GM06990 (cell line): ENCODE results near the gene GTF3C1.

Experiments
- DNase-seq: peaks from one replicate; pipeline ENCODE4 v3.0.0-alpha.2; 2011; ENCODE audit not compliant: insufficient read length; ENCODE audit errors: extremely low read depth
- H3K27me3 ChIP-seq: replicated peaks from 2 replicates; pipeline ENCODE4 v1.6.0; 2011; ENCODE audit warnings: low read length; ENCODE audit not compliant: control insufficient read depth, insufficient read depth
- H3K36me3 ChIP-seq: 2 replicates; pipeline ENCODE4 v1.5.1; 2011; ENCODE audit warnings: low read length; ENCODE audit not compliant: control insufficient read depth, insufficient read depth
- H3K4me3 ChIP-seq: replicated peaks from 2 replicates; pipeline ENCODE4 v1.5.1; 2011; ENCODE audit warnings: low read depth, mild to moderate bottlenecking, control low read depth, low read length
- CTCF ChIP-seq: IDR thresholded peaks from 2 replicates; pipeline ENCODE4 v1.5.1; 2011; ENCODE audit warnings: low read length, control low read depth, mild to moderate bottlenecking, inconsistent platforms; ENCODE audit not compliant: insufficient read depth, poor library complexity, severe bottlenecking

The GTF3C1 gene

GRCh38 chr16:27558932-27559331, 9.2 kb upstream of the GTF3C1 start:
- no peak overlapping the region for H3K4me3 ChIP-seq
- DNase-seq = no peak
- no peak for TF ChIP-seq CTCF
- H3K27me3 ChIP-seq = no peaks in the 10 kb centered on the region
- no peaks in the 10 kb centered on the region for H3K36me3 ChIP-seq

GRCh38 chr16:27558434-27558833, 8.7 kb upstream of the GTF3C1 start:
- Histone ChIP-seq H3K27me3 (no peaks in the 10 kb centered on the region), H3K4me3 (no peak overlapping the region), H3K36me3 (no peaks in the 10 kb centered on the region)
- no peak for DNase-seq
- no peak for TF ChIP-seq CTCF

- H3K36me3 ChIP-seq = no peaks in the 10 kb centered on the region
- DNase-seq = no peak
- H3K27me3 ChIP-seq = no peaks in the 10 kb centered on the region
- no peak for TF ChIP-seq CTCF
- no peak overlapping the region for H3K4me3 ChIP-seq
Observed at GRCh38 chr16:27556471-27556870, 6.8 kb upstream of the GTF3C1 start.

- H3K36me3 ChIP-seq = no peaks in the 10 kb centered on the region
- peak overlapping the region; percentile 85; the same call in 1 of the 2 replicates for H3K4me3 ChIP-seq
- DNase-seq = no peak
- no peaks in the 10 kb centered on the region for H3K27me3 ChIP-seq
- no peak for TF ChIP-seq CTCF
Observed at GRCh38 chr16:27551036-27551435, 1.3 kb upstream of the GTF3C1 start.

- peaks cover 1% of the 10 kb centered on the region; the same call in 1 of the 2 replicates for H3K36me3 ChIP-seq
- H3K4me3 ChIP-seq = peak overlapping the region; percentile 85
- TF ChIP-seq CTCF = no peak
- H3K27me3 ChIP-seq = no peaks in the 10 kb centered on the region
- no peak for DNase-seq
Observed at GRCh38 chr16:27550582-27550920, 838 bp upstream of the GTF3C1 start.

GRCh38 chr16:27549464-27549745, 308 bp downstream of the GTF3C1 start:
- Histone ChIP-seq H3K4me3 (peak overlapping the region; percentile 96), H3K27me3 (no peaks in the 10 kb centered on the region), H3K36me3 (peaks cover 6% of the 10 kb centered on the region)
- no peak for TF ChIP-seq CTCF
- peak; percentile 4 for DNase-seq
